CD4-positive, alpha-beta T cell (primary cell): ENCODE measurements around the gene VAMP8. TPM values are rescaled to one million over a fixed set of nuclear protein-coding genes. Genes with fewer than 3 reads are reported as not detected.

Experiments used
- ATAC-seq: fragments of 200-7000 bp; cut with Tn5 transposase; one replicate; pipeline ENCODE4 v1.10.0; 2022; ENCODE audit warnings: mild to moderate bottlenecking; ENCODE audit not compliant: poor library complexity
- CTCF ChIA-PET: fragments of 350-600 bp; sonication (Branson Sonifier 250); formaldehyde crosslinking; loops from one replicate; lab custom pipeline; 2021; ENCODE audit warnings: antibody characterized with exemption, inconsistent platforms; lab: Charles Lee
- POLR2A ChIA-PET: fragments of 350-600 bp; sonication (Branson Sonifier 250); formaldehyde crosslinking; loops from one replicate; lab custom pipeline; 2021; ENCODE audit warnings: antibody characterized with exemption, inconsistent platforms; lab: Charles Lee
- DNase-seq, 14 experiments: peaks; one replicate each; pipeline ENCODE4 v3.0.0-alpha.2; 2013 to 2020; ENCODE audit warnings: mixed read lengths in 2 of 14
- H3K27ac ChIP-seq, 2 donors: one replicate each; pipeline versions ENCODE4 v1.5.1 to v1.7.0; 2013; ENCODE audit warnings: low read length in 2 of 2, low read depth in 1 of 2, mild to moderate bottlenecking in 1 of 2
- H3K27me3 ChIP-seq, 2 experiments: 1 replicate in 1 of 2; 2 replicates in 1 of 2; pipeline versions ENCODE4 v1.6.1 to v1.7.0; 2013; ENCODE audit warnings: low read length in 2 of 2, control low read depth in 1 of 2, mild to moderate bottlenecking in 1 of 2, moderate library complexity in 1 of 2; ENCODE audit not compliant: insufficient read depth in 2 of 2, control insufficient read depth in 1 of 2
- H3K36me3 ChIP-seq: one replicate; pipeline ENCODE4 v1.6.1; 2013; ENCODE audit warnings: low read length, control low read depth; ENCODE audit not compliant: insufficient read depth
- H3K4me1 ChIP-seq: one replicate; pipeline ENCODE4 v1.6.1; 2013; ENCODE audit warnings: low read length, control low read depth; ENCODE audit not compliant: insufficient read depth
- H3K4me3 ChIP-seq: one replicate; pipeline ENCODE4 v1.5.1; 2013; ENCODE audit warnings: mild to moderate bottlenecking, low read length, moderate library complexity
- H3K9me3 ChIP-seq, 2 experiments: 1 replicate in 1 of 2; 2 replicates in 1 of 2; pipeline versions ENCODE4 v1.6.1 to v1.7.0; 2013; ENCODE audit warnings: low read length in 2 of 2, mild to moderate bottlenecking in 2 of 2, control low read depth in 1 of 2, moderate library complexity in 1 of 2; ENCODE audit not compliant: control insufficient read depth in 1 of 2, insufficient read depth in 1 of 2
- H3K27ac Mint-ChIP-seq: one replicate; pipeline ENCODE4 v1.8.0; 2020; ENCODE audit warnings: mixed read lengths
- H3K27me3 Mint-ChIP-seq: one replicate; pipeline ENCODE4 v1.8.0; 2021; ENCODE audit warnings: mixed read lengths
- H3K36me3 Mint-ChIP-seq: one replicate; pipeline ENCODE4 v1.8.0; 2021; ENCODE audit warnings: low read depth, mixed read lengths
- H3K4me1 Mint-ChIP-seq: one replicate; pipeline ENCODE4 v1.8.0; 2021; ENCODE audit warnings: low read depth, mixed read lengths
- H3K4me3 Mint-ChIP-seq: one replicate; pipeline ENCODE4 v1.8.0; 2020; ENCODE audit warnings: mild to moderate bottlenecking, mixed read lengths
- H3K9me3 Mint-ChIP-seq: one replicate; pipeline ENCODE4 v1.8.0; 2020; ENCODE audit warnings: mixed read lengths
- intact Hi-C, 2 experiments: fragments of 100-400 bp; cut with DNase I in 1 of 2; cut with micrococcal nuclease in 1 of 2; formaldehyde crosslinking; loops; one replicate each; pipeline versions ENCODE4 v1.15.1 to v1.9.0; 2023 to 2025; cut with DNase I, micrococcal nuclease
- total RNA-seq, 174 experiments: library from RNA in 2 of 174; stranded (reverse) in 2 of 174; gene quantifications; one replicate each; pipeline ENCODE4 v1.2.3 and lab custom pipeline; 2021 to 2026
- TF ChIP-seq, protein P1 (sequence below): fragments of 200-600 bp; IDR thresholded peaks from one replicate; pipeline ENCODE4 v1.8.0; 2022; ENCODE audit warnings: antibody characterized with exemption, mild to moderate bottlenecking

Gene VAMP8
- total RNA-seq, 2 experiments from 2014 or later = 32.3 to 37.3 TPM

DNA sequence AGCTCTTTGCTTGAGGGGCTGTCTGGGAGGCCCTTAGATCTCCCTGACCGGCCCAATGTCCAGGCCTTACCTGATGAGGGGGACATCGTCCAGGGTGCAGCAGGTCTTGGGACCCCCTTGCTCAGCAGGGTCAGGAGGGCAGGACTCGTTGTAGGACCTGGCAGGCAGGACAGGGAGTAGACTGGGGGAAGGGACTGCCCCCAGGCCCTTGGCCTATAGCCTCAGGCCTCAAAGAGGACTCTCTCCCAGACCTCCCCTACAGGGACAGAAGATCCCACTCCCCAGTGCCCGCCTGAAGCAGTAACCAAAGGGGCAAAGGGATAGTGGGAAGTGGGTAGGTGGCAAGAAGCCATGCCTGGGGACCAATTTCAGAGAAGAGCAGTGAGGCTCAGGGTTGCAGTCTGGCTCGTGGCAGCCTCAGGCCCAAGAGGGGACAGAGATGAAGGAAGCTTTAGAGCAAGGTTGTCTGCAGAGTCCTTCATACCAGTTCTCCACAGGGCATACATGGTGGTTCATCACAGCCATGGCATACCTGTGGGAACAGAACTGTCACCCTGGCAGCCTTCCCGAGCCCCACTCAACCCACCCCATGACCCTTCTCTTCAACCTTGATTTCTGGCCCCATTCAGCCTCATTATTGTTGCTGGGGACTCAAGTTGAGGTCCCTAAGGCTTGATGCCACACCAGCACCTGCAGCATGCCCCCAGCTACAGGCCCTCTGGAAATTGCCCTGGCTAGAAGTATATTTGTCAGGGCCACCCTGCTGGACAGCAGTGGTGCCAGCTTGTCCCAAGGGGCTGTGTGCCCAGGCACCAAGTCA lies 23.8 kb downstream of the VAMP8 start:
- POLR2A ChIA-PET = interaction anchor here (0.8 to 2.9 kb wide), 5 partner anchors 11 to 24 kb away, joined by 3 to 23 read pairs (median 4); partner anchors contain the start of genes C2orf68 and VAMP8
- Histone ChIP-seq H3K27ac (peak overlapping the region in 1 of 2 donors; percentile 13), H3K9me3 (no peaks in the 10 kb centered on the region), H3K4me3 (peak overlapping the region; percentile 97), H3K4me1 (peaks cover 53% of the 10 kb centered on the region), H3K27me3 (no peaks in the 10 kb centered on the region), H3K36me3 (peaks cover 34% of the 10 kb centered on the region)
- TF ChIP-seq, protein P1, sequence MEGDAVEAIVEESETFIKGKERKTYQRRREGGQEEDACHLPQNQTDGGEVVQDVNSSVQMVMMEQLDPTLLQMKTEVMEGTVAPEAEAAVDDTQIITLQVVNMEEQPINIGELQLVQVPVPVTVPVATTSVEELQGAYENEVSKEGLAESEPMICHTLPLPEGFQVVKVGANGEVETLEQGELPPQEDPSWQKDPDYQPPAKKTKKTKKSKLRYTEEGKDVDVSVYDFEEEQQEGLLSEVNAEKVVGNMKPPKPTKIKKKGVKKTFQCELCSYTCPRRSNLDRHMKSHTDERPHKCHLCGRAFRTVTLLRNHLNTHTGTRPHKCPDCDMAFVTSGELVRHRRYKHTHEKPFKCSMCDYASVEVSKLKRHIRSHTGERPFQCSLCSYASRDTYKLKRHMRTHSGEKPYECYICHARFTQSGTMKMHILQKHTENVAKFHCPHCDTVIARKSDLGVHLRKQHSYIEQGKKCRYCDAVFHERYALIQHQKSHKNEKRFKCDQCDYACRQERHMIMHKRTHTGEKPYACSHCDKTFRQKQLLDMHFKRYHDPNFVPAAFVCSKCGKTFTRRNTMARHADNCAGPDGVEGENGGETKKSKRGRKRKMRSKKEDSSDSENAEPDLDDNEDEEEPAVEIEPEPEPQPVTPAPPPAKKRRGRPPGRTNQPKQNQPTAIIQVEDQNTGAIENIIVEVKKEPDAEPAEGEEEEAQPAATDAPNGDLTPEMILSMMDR = no peak
- H3K27me3 Mint-ChIP-seq = no peaks in the 10 kb centered on the region
- peaks cover 41% of the 10 kb centered on the region for H3K4me1 Mint-ChIP-seq
- H3K4me3 Mint-ChIP-seq = peak overlapping the region; percentile 88
- peak overlapping the region; percentile 62 for H3K27ac Mint-ChIP-seq
- no peaks in the 10 kb centered on the region for H3K9me3 Mint-ChIP-seq
- peaks cover 30% of the 10 kb centered on the region for H3K36me3 Mint-ChIP-seq
- DNase-seq (no peak), ATAC-seq (no peak)
- CTCF ChIA-PET = no interaction called here
- intact Hi-C loops = loop anchor here in 1 of 2 experiments (5.0 kb wide), 2 partner anchors 39 to 179 kb away; partner anchors contain the start of gene GGCX

DNA sequence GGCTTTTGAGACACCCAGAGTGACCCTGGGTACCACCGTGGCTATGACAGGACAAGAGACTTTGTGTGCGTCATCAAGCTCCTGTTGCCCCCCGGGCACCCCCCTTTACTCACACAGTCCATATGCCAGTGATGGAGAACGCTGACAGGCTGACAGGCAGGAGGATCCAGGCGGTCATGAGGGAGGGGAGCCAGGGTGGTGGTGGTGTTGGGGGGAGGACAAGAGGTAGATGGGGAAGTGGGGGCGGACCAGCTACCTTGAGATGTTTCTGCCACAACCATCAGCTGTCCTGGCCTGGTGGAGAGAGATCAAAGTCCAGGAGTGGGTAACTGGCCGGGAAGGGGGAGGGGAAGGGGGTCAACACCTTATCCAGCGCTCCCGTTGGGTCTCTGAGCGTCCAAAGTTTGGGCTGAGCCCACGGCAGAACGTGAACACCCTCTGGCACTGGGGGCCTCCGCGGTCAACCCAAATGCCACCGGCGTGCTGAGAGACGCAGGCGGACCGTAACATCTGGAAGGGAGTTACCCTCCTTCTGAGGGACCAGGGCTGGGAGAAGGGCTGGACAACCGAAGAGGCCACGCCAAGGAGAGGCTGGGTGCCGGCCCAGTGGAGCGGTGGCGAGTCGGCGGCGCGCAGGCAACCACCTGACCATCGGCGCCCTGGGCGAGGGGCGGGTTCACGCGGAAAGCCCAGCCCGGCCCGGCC lies 24.5 kb downstream of the VAMP8 start:
- H3K4me1 ChIP-seq = peaks cover 47% of the 10 kb centered on the region
- no peaks in the 10 kb centered on the region for H3K27me3 Mint-ChIP-seq
- DNase-seq = peak in 1 of 14 experiments; percentile 39
- intact Hi-C loops = loop anchor here (2.0 to 5.0 kb wide), 3 partner anchors 15 to 180 kb away; partner anchors contain the start of genes GGCX (in 1 of the 2) and USP39 (in 1 of the 2)
- peak overlapping the region; percentile 62 for H3K27ac Mint-ChIP-seq
- H3K4me3 Mint-ChIP-seq = peak overlapping the region; percentile 88
- H3K9me3 ChIP-seq = no peaks in the 10 kb centered on the region
- peaks cover 34% of the 10 kb centered on the region for H3K36me3 Mint-ChIP-seq
- H3K36me3 ChIP-seq = peaks cover 36% of the 10 kb centered on the region
- H3K4me1 Mint-ChIP-seq = peaks cover 35% of the 10 kb centered on the region
- CTCF ChIA-PET = interaction anchor here (1.4 kb wide), 1 partner anchor 50 kb away, joined by 4 read pairs; no protein-coding TSS in a partner anchor
- TF ChIP-seq, protein P1 = no peak
- ATAC-seq = peak; percentile 3
- peak overlapping the region; percentile 97 for H3K4me3 ChIP-seq
- H3K27me3 ChIP-seq = no peaks in the 10 kb centered on the region
- peak overlapping the region; percentile 13 to 17 for H3K27ac ChIP-seq
- POLR2A ChIA-PET = interaction anchor here (0.7 to 2.9 kb wide), 8 partner anchors 10 to 695 kb away, joined by 3 to 23 read pairs (median 4); partner anchors contain the start of genes C2orf68, MAT2A and VAMP8
- H3K9me3 Mint-ChIP-seq = no peaks in the 10 kb centered on the region
